CD4-positive, alpha-beta T cell treated with Interleukin-1 beta for 1 hour (primary cell): ENCODE measurements around the gene SMG6.

Source experiments
- DNase-seq, 2 donors: peaks; one replicate each; pipeline ENCODE4 v3.0.0-alpha.2; 2020 to 2022

Gene SMG6

GRCh38 chr17:2093349-2093748 lies 210.2 kb downstream of the SMG6 start:
- DNase-seq, result no peak

GRCh38 chr17:2092253-2092652 lies 211.3 kb downstream of the SMG6 start:
- no peak for DNase-seq

- DNase-seq, result no peak
These were observed 212.6 kb downstream of the SMG6 start for GRCh38 chr17:2090804-2091534.

- DNase-seq, result no peak
These were observed 213.4 kb downstream of the SMG6 start for GRCh38 chr17:2090210-2090641.

- no peak for DNase-seq
These were observed 214.6 kb downstream of the SMG6 start for GRCh38 chr17:2089021-2089422.

GRCh38 chr17:2087597-2088211 lies 215.9 kb downstream of the SMG6 start:
- peak; percentile 44 to 74 for DNase-seq

- DNase-seq, result no peak
These were observed 217.3 kb downstream of the SMG6 start for GRCh38 chr17:2086306-2086705.

GRCh38 chr17:2085648-2085949 lies 218.0 kb downstream of the SMG6 start:
- DNase-seq, result no peak

GRCh38 chr17:2084766-2085647 lies 218.6 kb downstream of the SMG6 start:
- no peak for DNase-seq

GRCh38 chr17:2084036-2084765 lies 219.4 kb downstream of the SMG6 start:
- DNase-seq, result no peak

GRCh38 chr17:2083613-2084035 lies 220.0 kb downstream of the SMG6 start:
- peak; percentile 29 to 64 for DNase-seq

- DNase-seq, result no peak
These were observed 221.4 kb downstream of the SMG6 start for GRCh38 chr17:2082003-2082781.

- no peak for DNase-seq
These were observed 222.0 kb downstream of the SMG6 start for GRCh38 chr17:2081564-2081963.

GRCh38 chr17:2077040-2077439 lies 226.5 kb downstream of the SMG6 start:
- no peak for DNase-seq

- no peak for DNase-seq
These were observed 227.2 kb downstream of the SMG6 start for GRCh38 chr17:2076087-2076984.

GRCh38 chr17:2075336-2076086 lies 228.1 kb downstream of the SMG6 start:
- no peak for DNase-seq

- no peak for DNase-seq
These were observed 228.7 kb downstream of the SMG6 start for GRCh38 chr17:2074919-2075318.

- peak in 1 of 2 donors; percentile 50 for DNase-seq
These were observed 231.9 kb downstream of the SMG6 start for GRCh38 chr17:2071455-2072281.

GRCh38 chr17:2071024-2071385 lies 232.6 kb downstream of the SMG6 start:
- no peak for DNase-seq
